ENCODE measurements around the gene ORM1. TPM values are rescaled to one million over a fixed set of nuclear protein-coding genes. Genes with fewer than 3 reads are reported as not detected.

The ORM1 gene
- total and polyA plus RNA-seq, 2 donors (not counting 3 experiments of a cell fraction or from before 2014, with no cell fraction given) = not detected

DNA sequence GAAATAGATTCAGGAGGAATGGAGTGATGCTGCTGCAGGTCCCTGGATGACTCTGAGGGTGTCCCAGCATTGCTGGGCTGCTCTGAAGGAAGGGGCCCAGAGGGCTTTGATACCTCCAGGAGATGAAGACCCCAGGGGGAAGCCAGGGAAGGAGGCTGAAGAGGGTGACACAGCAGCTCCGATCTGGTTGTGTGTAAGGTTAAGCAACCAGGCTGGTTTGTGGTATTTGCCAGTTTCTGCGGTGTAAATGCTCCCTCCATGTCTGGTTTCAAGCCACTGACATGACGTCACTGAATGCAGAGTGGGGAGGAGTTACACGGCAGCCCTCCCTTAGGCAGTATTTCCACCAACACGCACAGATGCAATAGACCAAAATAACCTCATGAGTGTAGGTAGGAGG is 40.0 kb upstream of the ORM1 start:
- TF ChIP-seq, protein P1, sequence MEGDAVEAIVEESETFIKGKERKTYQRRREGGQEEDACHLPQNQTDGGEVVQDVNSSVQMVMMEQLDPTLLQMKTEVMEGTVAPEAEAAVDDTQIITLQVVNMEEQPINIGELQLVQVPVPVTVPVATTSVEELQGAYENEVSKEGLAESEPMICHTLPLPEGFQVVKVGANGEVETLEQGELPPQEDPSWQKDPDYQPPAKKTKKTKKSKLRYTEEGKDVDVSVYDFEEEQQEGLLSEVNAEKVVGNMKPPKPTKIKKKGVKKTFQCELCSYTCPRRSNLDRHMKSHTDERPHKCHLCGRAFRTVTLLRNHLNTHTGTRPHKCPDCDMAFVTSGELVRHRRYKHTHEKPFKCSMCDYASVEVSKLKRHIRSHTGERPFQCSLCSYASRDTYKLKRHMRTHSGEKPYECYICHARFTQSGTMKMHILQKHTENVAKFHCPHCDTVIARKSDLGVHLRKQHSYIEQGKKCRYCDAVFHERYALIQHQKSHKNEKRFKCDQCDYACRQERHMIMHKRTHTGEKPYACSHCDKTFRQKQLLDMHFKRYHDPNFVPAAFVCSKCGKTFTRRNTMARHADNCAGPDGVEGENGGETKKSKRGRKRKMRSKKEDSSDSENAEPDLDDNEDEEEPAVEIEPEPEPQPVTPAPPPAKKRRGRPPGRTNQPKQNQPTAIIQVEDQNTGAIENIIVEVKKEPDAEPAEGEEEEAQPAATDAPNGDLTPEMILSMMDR (IDR thresholded peaks at IDR 0.05; ENCODE audit: extremely low read depth in 1 of 2, insufficient read depth in 1 of 2, low read depth in 1 of 2, low read length in 2 of 2) = no peak
- TF ChIP-seq POLR2A (IDR thresholded peaks at IDR 0.05; ENCODE audit: low read depth, low read length) (no peak), POLR2AphosphoS5 (IDR thresholded peaks at IDR 0.05; ENCODE audit: insufficient read depth, low read depth, low read length) (no peak), MYC (IDR thresholded peaks at IDR 0.05; ENCODE audit: low read depth, low read length) (no peak), JUN (IDR thresholded peaks at IDR 0.05; ENCODE audit: borderline replicate concordance, insufficient read depth, insufficient read length, low read depth) (no peak), FOS (IDR thresholded peaks at IDR 0.05; ENCODE audit: borderline replicate concordance, insufficient read depth, low read length) (no peak)
- TF ChIP-seq, protein P2, sequence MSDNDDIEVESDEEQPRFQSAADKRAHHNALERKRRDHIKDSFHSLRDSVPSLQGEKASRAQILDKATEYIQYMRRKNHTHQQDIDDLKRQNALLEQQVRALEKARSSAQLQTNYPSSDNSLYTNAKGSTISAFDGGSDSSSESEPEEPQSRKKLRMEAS (IDR thresholded peaks at IDR 0.05; ENCODE audit: insufficient read depth, insufficient read length) = no peak
- peaks cover 0 to 2% of the 10 kb centered on the region in 2 experiments for H3K36me3 ChIP-seq (ENCODE audit: control insufficient read depth in 2 of 2, extremely low read depth in 1 of 2, insufficient read depth in 2 of 2, low read length in 2 of 2)
- no peaks in the 10 kb centered on the region for H3K4me1 ChIP-seq (ENCODE audit: control insufficient read depth, extremely low read depth, insufficient read depth, low read length)
- ChIA-PET POLR2A (no interaction called here), CTCF (interaction anchor here (1.3 to 1.4 kb wide), 2 partner anchors 175 to 200 kb away, joined by 4 to 7 read pairs; no protein-coding TSS in a partner anchor)
- H3K4me2 ChIP-seq (ENCODE audit: insufficient read depth, low read length) = no peak overlapping the region
- intact Hi-C loops (cut with micrococcal nuclease) (no loop called here), dilution Hi-C loops (cut with MboI; ENCODE audit: extremely low pct_ligation_motif_present, low sequenced_read_pairs) (loop anchor here (25.0 kb wide), 1 partner anchor 196 kb away; the partner anchor contains the start of genes AMBP and KIF12)
- BruUV-seq (replicated peaks) = no TSS peak
- no peaks in the 10 kb centered on the region for H3K79me2 ChIP-seq (ENCODE audit: control insufficient read depth, insufficient read depth, low read length)
- no peak overlapping the region for H2AFZ ChIP-seq (ENCODE audit: low read depth, low read length)
- FAIRE-seq = no peak
- no peaks in the 10 kb centered on the region for H3K9me1 ChIP-seq (replicated peaks; ENCODE audit: control insufficient read depth, extremely low read depth, insufficient read depth, low read length)
- H3K27me3 ChIP-seq (ENCODE audit: control insufficient read depth in 2 of 2, insufficient read depth in 2 of 2, low read length in 2 of 2) = no peaks in the 10 kb centered on the region
- DNase-seq (ENCODE audit: low read depth, low spot score) = no peak
- H3K4me3 ChIP-seq (replicated peaks in 1 of 3; ENCODE audit: insufficient read depth in 1 of 3, low read depth in 1 of 3, low read length in 3 of 3) = no peak overlapping the region
- H4K20me1 ChIP-seq (replicated peaks; ENCODE audit: control insufficient read depth, extremely low read depth, insufficient read depth, low read length) = no peaks in the 10 kb centered on the region
- no peak overlapping the region for H3K27ac ChIP-seq (ENCODE audit: insufficient read depth, low read depth, low read length)
- H3K9me3 ChIP-seq (replicated peaks; ENCODE audit: control insufficient read depth, insufficient read depth, low read length) = no peaks in the 10 kb centered on the region
- no peak overlapping the region for H3K9ac ChIP-seq (replicated peaks; ENCODE audit: extremely low read depth, insufficient read depth, low read length)
